Hippocampal formation (tissue), 2 donors: Measurements from ENCODE around the gene MAP1LC3B.

ENCODE experiments used
- DNase-seq, 2 donors: peaks; one replicate each; lab custom pipeline; 2025; lab: John Stamatoyannopoulos, UW

MAP1LC3B gene

GRCh38 chr16:87391950-87392820, at the start of gene MAP1LC3B:
TSS of gene MAP1LC3B (plus strand) at chr16:87392336. CDS start at chr16:87392428, 92 bp downstream.
- DNase-seq, result peak; percentile 92 to 96

GRCh38 chr16:87342504-87342903, 49.6 kb upstream of the MAP1LC3B start:
- DNase-seq, result no peak

GRCh38 chr16:87342978-87343752, 49.0 kb upstream of the MAP1LC3B start:
- DNase-seq, result no peak

- DNase-seq, result no peak
These were observed 48.4 kb upstream of the MAP1LC3B start for GRCh38 chr16:87343753-87344050.

GRCh38 chr16:87344165-87344930, 47.8 kb upstream of the MAP1LC3B start:
- no peak for DNase-seq

- DNase-seq, result no peak
These were observed 47.1 kb upstream of the MAP1LC3B start for GRCh38 chr16:87344931-87345631.

- DNase-seq, result no peak
These were observed 46.3 kb upstream of the MAP1LC3B start for GRCh38 chr16:87345726-87346424.

GRCh38 chr16:87346517-87347060, 45.5 kb upstream of the MAP1LC3B start:
- no peak for DNase-seq

- DNase-seq, result no peak
These were observed 44.1 kb upstream of the MAP1LC3B start for GRCh38 chr16:87347932-87348615.

GRCh38 chr16:87348616-87349157, 43.4 kb upstream of the MAP1LC3B start:
- no peak for DNase-seq

- no peak for DNase-seq
These were observed 42.1 kb upstream of the MAP1LC3B start for GRCh38 chr16:87350031-87350430.

- peak; percentile 19 to 56 for DNase-seq
These were observed 41.3 kb upstream of the MAP1LC3B start for GRCh38 chr16:87350681-87351319.

GRCh38 chr16:87351320-87351698, 40.8 kb upstream of the MAP1LC3B start:
- DNase-seq, result no peak

GRCh38 chr16:87352818-87353217, 39.3 kb upstream of the MAP1LC3B start:
- DNase-seq, result no peak

- no peak for DNase-seq
These were observed 38.5 kb upstream of the MAP1LC3B start for GRCh38 chr16:87353613-87354012.

- no peak for DNase-seq
These were observed 35.7 kb upstream of the MAP1LC3B start for GRCh38 chr16:87356491-87356853.

- DNase-seq, result no peak
These were observed 33.9 kb upstream of the MAP1LC3B start for GRCh38 chr16:87358250-87358649.

GRCh38 chr16:87358696-87359095, 33.4 kb upstream of the MAP1LC3B start:
- DNase-seq, result no peak

GRCh38 chr16:87359121-87359520, 33.0 kb upstream of the MAP1LC3B start:
- DNase-seq, result no peak
